MM.1S (cell line): Measurements from ENCODE around the gene TMEM161B.

ENCODE experiments used
- DNase-seq: peaks from one replicate; pipeline ENCODE4 v3.0.0-alpha.2; 2015
- H2AFZ ChIP-seq: fragments of 300-600 bp; sonication (generic); 2 replicates; pipeline ENCODE4 v1.6.0; 2016; ENCODE audit warnings: antibody characterized with exemption, low read length
- H3F3A ChIP-seq: fragments of 300-600 bp; sonication (generic); 2 replicates; pipeline ENCODE4 v1.6.1; 2016; ENCODE audit warnings: mild to moderate bottlenecking, antibody characterized with exemption, low read length, moderate library complexity, mixed read lengths; ENCODE audit not compliant: insufficient read depth
- H3K27ac ChIP-seq: fragments of 300-600 bp; sonication (generic); 2 replicates; pipeline ENCODE4 v1.5.1; 2016; ENCODE audit warnings: mild to moderate bottlenecking, low read length
- H3K27me3 ChIP-seq: fragments of 300-600 bp; sonication (generic); replicated peaks from 2 replicates; pipeline ENCODE4 v1.6.0; 2016; ENCODE audit warnings: low read length; ENCODE audit not compliant: insufficient read depth
- H3K36me3 ChIP-seq: fragments of 300-600 bp; sonication (generic); replicated peaks from 2 replicates; pipeline ENCODE4 v1.6.1; 2016; ENCODE audit warnings: mild to moderate bottlenecking, low read length, mixed read lengths; ENCODE audit not compliant: insufficient read depth
- H3K4me1 ChIP-seq: fragments of 300-600 bp; sonication (generic); 2 replicates; pipeline ENCODE4 v1.6.1; 2016; ENCODE audit warnings: low read length, mixed read lengths
- H3K4me2 ChIP-seq: fragments of 300-600 bp; sonication (generic); 2 replicates; pipeline ENCODE4 v1.6.0; 2016; ENCODE audit warnings: low read depth, low read length
- H3K4me3 ChIP-seq: fragments of 300-600 bp; sonication (generic); 2 replicates; pipeline ENCODE4 v1.5.1; 2016; ENCODE audit warnings: low read length, mixed read lengths
- H3K79me2 ChIP-seq: fragments of 300-600 bp; sonication (generic); 2 replicates; pipeline ENCODE4 v1.6.1; 2016; ENCODE audit warnings: mixed run types, low read length, mixed read lengths
- H3K9ac ChIP-seq: fragments of 300-600 bp; sonication (generic); 2 replicates; pipeline ENCODE4 v1.6.1; 2016; ENCODE audit warnings: low read length, mixed read lengths
- H3K9me2 ChIP-seq: fragments of 300-600 bp; sonication (generic); replicated peaks from 2 replicates; pipeline ENCODE4 v1.6.1; 2016; ENCODE audit warnings: mild to moderate bottlenecking, low read length, mixed read lengths; ENCODE audit not compliant: insufficient read depth
- H3K9me3 ChIP-seq: fragments of 300-600 bp; sonication (generic); replicated peaks from 2 replicates; pipeline ENCODE4 v1.6.1; 2016; ENCODE audit warnings: mild to moderate bottlenecking, low read length, mixed read lengths; ENCODE audit not compliant: insufficient read depth
- H4K20me1 ChIP-seq: fragments of 300-600 bp; sonication (generic); 2 replicates; pipeline ENCODE4 v1.6.1; 2016; ENCODE audit warnings: mild to moderate bottlenecking, low read length, moderate library complexity, mixed read lengths; ENCODE audit not compliant: insufficient read depth
- EZH2 ChIP-seq: fragments of 300-600 bp; sonication (generic); optimal IDR thresholded peaks from 2 replicates; pipeline ENCODE3; 2017; ENCODE audit warnings: low read depth, mild to moderate bottlenecking, antibody characterized with exemption, low read length, mixed read lengths
- EZH2phosphoT487 ChIP-seq: fragments of 300-600 bp; sonication (generic); IDR thresholded peaks from 2 replicates; pipeline ENCODE4 v1.6.1; 2018; ENCODE audit warnings: antibody characterized with exemption, low read length
- TF ChIP-seq, protein P1 (sequence below): fragments of 300-600 bp; sonication (generic); IDR thresholded peaks from 2 replicates; pipeline ENCODE4 v1.5.1; 2016; ENCODE audit warnings: antibody characterized with exemption, low read length, mixed read lengths

Gene TMEM161B

DNA sequence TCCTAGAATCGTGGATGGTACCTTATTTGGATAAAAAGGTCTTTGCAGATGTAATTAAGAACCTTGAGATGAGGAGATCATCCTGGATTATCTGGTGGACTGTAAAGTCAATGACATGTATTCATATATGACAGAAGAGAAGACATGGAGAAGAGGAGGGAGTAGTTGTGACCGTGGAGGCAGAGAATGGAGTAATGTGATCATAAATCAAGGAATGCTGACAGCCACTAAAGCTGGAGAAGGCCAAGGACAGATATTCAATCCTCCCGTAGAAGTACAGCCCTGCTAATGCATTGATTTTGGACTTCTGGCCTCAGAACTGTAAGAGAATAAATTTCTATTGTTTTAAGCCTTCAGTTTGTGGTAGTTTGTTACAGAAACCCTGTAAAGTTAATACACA, 18.7 kb upstream of the TMEM161B start:
- Histone ChIP-seq H3K4me2 (no peak overlapping the region), H3K9me2 (no peaks in the 10 kb centered on the region), H3K9ac (no peak overlapping the region), H3K4me1 (no peaks in the 10 kb centered on the region), H3K27me3 (no peaks in the 10 kb centered on the region), H2AFZ (no peak overlapping the region), H3K4me3 (no peak overlapping the region), H3K27ac (no peak overlapping the region), H4K20me1 (no peaks in the 10 kb centered on the region), H3F3A (no peaks in the 10 kb centered on the region), H3K36me3 (no peaks in the 10 kb centered on the region), H3K79me2 (no peaks in the 10 kb centered on the region), H3K9me3 (no peaks in the 10 kb centered on the region)
- no peak for DNase-seq
- TF ChIP-seq, protein P1, sequence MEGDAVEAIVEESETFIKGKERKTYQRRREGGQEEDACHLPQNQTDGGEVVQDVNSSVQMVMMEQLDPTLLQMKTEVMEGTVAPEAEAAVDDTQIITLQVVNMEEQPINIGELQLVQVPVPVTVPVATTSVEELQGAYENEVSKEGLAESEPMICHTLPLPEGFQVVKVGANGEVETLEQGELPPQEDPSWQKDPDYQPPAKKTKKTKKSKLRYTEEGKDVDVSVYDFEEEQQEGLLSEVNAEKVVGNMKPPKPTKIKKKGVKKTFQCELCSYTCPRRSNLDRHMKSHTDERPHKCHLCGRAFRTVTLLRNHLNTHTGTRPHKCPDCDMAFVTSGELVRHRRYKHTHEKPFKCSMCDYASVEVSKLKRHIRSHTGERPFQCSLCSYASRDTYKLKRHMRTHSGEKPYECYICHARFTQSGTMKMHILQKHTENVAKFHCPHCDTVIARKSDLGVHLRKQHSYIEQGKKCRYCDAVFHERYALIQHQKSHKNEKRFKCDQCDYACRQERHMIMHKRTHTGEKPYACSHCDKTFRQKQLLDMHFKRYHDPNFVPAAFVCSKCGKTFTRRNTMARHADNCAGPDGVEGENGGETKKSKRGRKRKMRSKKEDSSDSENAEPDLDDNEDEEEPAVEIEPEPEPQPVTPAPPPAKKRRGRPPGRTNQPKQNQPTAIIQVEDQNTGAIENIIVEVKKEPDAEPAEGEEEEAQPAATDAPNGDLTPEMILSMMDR = no peak
- TF ChIP-seq EZH2 (no peak), EZH2phosphoT487 (no peak)

DNA sequence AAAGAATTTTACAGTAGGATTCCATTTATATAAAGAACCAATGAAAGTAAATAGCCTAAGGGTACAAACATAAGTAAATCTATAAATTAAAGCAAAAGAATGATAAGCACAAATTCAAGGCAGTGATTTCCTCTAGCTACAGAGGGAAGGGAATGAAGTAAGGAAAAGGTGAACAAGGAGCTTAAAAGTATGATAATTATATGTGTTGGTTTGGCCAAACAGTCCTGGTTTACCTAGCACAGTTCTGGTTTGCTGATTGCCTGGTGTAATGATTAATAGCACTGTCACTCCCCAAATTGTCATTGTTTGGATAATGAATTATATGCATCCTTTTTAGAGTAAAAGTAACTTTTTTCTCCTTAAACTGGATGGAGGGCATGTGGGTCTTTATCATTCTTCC, 15.0 kb upstream of the TMEM161B start:
- Histone ChIP-seq H3K4me3 (no peak overlapping the region), H3K4me1 (no peaks in the 10 kb centered on the region), H3K9me3 (no peaks in the 10 kb centered on the region), H3K4me2 (no peak overlapping the region), H3K79me2 (no peaks in the 10 kb centered on the region), H2AFZ (no peak overlapping the region), H3K27me3 (no peaks in the 10 kb centered on the region), H4K20me1 (no peaks in the 10 kb centered on the region), H3K36me3 (no peaks in the 10 kb centered on the region), H3K9me2 (no peaks in the 10 kb centered on the region), H3F3A (no peaks in the 10 kb centered on the region), H3K27ac (no peak overlapping the region), H3K9ac (no peak overlapping the region)
- no peak for DNase-seq
- TF ChIP-seq EZH2 (no peak), EZH2phosphoT487 (no peak)
- TF ChIP-seq, protein P1 = no peak

DNA sequence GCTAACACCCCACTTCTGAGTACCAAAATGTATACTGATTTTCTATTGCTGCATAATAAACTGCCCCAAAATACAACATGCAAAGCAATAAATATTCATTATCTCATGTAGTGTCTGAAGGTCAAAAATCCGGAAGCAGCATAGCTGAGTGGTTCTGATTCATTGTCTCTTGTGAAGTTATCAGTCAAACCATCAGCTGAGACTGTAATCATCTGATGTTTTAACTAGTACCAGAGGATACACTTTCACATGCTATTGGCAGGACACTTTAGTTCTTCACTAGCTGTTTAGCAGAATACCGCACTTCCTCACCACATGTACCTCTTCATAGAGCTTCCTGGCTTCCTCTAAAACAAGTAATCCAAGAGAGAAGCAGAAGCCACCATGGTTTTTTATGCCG, 12.7 kb upstream of the TMEM161B start:
- H3K36me3 ChIP-seq = no peaks in the 10 kb centered on the region
- no peak overlapping the region for H2AFZ ChIP-seq
- no peak overlapping the region for H3K4me2 ChIP-seq
- no peaks in the 10 kb centered on the region for H3K27me3 ChIP-seq
- no peaks in the 10 kb centered on the region for H3K9me3 ChIP-seq
- no peak overlapping the region for H3K27ac ChIP-seq
- no peaks in the 10 kb centered on the region for H4K20me1 ChIP-seq
- H3K9ac ChIP-seq = no peak overlapping the region
- H3K9me2 ChIP-seq = no peaks in the 10 kb centered on the region
- no peak for DNase-seq
- H3K4me3 ChIP-seq = no peak overlapping the region
- no peaks in the 10 kb centered on the region for H3K79me2 ChIP-seq
- no peaks in the 10 kb centered on the region for H3F3A ChIP-seq
- TF ChIP-seq, protein P1 = no peak
- TF ChIP-seq EZH2 (no peak), EZH2phosphoT487 (no peak)
- H3K4me1 ChIP-seq = no peaks in the 10 kb centered on the region
